Dermis lymphatic vessel endothelial cell (primary cell): ENCODE measurements around the gene NPIPB6. TPM values are rescaled to one million over a fixed set of nuclear protein-coding genes. Genes with fewer than 3 reads are reported as not detected.

Experiments used
- total RNA-seq: library from RNA; depleted of rRNA; stranded (reverse); fragments of >200 nt; gene quantifications from 2 replicates; pipeline ENCODE4 v1.2.1, GENCODE V29; 2014

The NPIPB6 gene
- 0.43 TPM in 1 of 2 replicates, not detected in the other for total RNA-seq

DNA sequence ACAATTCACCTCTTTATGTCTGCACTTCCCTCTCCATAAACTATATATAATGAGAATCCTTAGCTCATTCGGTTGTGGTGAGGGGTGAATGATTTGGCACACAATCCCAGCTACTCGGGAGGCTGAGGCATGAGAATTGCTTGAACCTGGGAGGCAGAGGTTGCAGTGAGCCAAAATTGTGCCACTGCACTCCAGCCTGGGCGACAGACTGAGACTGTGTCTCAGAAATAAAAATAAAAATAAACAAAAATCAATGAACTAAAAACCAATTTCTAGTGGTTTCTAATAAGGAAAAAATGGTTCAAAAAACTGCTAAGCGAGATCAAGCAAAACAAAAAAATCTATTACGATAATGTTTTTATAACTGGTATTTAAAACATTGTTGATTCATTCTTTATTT lies at the start of gene NPIPB6:
Gene NPIPB6 (minus strand): TSS at position 101 of the 400 bp plus-strand sequence. CDS start 686 bp downstream, outside the sequence.

DNA sequence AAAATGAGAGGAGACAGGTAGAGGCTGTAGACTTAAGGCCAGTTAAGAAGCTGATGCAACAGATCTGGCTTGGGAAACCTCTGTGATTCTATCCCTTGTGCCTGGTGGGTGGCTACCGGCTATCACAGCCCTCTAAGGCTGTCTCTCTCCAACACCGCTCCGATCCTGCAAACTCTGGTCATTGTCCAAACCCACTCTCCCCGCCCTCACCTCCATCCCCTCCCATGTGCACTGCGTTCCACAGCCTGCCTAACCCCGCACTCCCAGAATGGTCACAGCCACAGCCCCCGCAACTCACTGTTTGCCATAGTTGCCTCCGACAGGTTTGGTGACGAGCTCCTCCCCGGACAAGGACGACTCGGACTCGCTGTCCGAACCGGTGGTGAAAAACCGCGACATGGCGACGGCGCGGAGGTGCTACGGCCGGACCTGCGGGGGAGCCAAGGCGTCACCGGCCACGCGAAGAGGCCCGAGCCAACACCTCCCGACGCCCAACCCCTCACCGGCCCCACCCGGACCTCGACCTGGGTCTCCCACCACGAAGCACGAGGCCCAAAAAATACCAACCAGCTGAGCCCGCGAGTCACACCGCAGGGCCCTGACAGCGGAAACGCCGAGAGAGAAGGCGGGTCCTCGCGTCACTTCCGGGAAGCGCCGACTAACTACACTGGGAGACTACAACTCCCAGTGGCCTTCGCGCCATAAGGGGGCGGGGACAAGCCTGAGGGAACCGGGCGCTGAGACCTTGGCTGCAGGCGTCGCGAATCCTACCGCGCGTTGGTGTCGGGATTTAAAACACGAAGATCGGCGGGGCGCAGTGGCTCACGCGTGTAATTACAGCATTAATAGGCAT lies 40.1 kb upstream of the NPIPB6 start, which contains the start of gene EIF3CL:
Gene EIF3CL (minus strand): TSS at position 622 of the 853 bp plus-strand sequence. CDS start 223 bp downstream, at position 399.

Other genes with a start within 250 kb of the NPIPB6 start
- gene XPO6, start 151.5 kb downstream of the NPIPB6 start, total RNA-seq = 41.3 and 54.3 TPM in 2 replicates
- gene SBK1, start 71.0 kb downstream of the NPIPB6 start, total RNA-seq = under 0.01 TPM in 2 replicates
- gene EIF3CL, start 40.3 kb upstream of the NPIPB6 start, total RNA-seq = 96.3 and 103 TPM in 2 replicates
- not detected in 2 replicates for gene NPIPB7, start 108.8 kb upstream of the NPIPB6 start, total RNA-seq
- 16.2 and 18.4 TPM in 2 replicates for gene CLN3, start 128.6 kb upstream of the NPIPB6 start, total RNA-seq
- gene APOBR, start 131.1 kb upstream of the NPIPB6 start, total RNA-seq = under 0.01 TPM in 2 replicates
- not detected in 2 replicates for gene IL27, start 143.3 kb upstream of the NPIPB6 start, total RNA-seq
- 4.0 and 5.3 TPM in 2 replicates for gene NUPR1, start 175.5 kb upstream of the NPIPB6 start, total RNA-seq
- 8.9 and 9.1 TPM in 2 replicates for gene SGF29, start 190.4 kb upstream of the NPIPB6 start, total RNA-seq
- gene SULT1A2, start 233.5 kb upstream of the NPIPB6 start, total RNA-seq = not detected in 2 replicates
- gene SULT1A1, start 246.5 kb upstream of the NPIPB6 start, total RNA-seq = 0.87 and 3.2 TPM in 2 replicates